HepG2 (cell line): Measurements from ENCODE around the gene ITPK1. TPM values are rescaled to one million over a fixed set of nuclear protein-coding genes. Genes with fewer than 3 reads are reported as not detected.
A peak's percentile ranks its signal among the peaks of the same experiment; 100 is the strongest.

Source experiments
- ELF3 ChIP-seq: IDR thresholded peaks from 2 replicates; pipeline ENCODE4 v1.6.1; 2016; ENCODE audit warnings: missing genetic modification reagents, missing compliant biosample characterization
- ETV5 ChIP-seq: IDR thresholded peaks from 2 replicates; pipeline ENCODE4 v1.6.1; 2018; ENCODE audit warnings: missing biosample characterization, missing genetic modification reagents, inconsistent platforms, borderline replicate concordance
- MIXL1 ChIP-seq: IDR thresholded peaks from 2 replicates; pipeline ENCODE4 v1.6.1; 2016
- SALL1 ChIP-seq: sonication (generic); formaldehyde crosslinking; IDR thresholded peaks from 2 replicates; pipeline ENCODE4 v1.8.0; 2022; ENCODE audit warnings: mild to moderate bottlenecking, missing genetic modification reagents
- ZNF12 ChIP-seq: sonication (generic); formaldehyde crosslinking; IDR thresholded peaks from 2 replicates; pipeline ENCODE4 v1.5.0; 2020; ENCODE audit warnings: missing genetic modification reagents
- ZNF543 ChIP-seq: sonication (generic); formaldehyde crosslinking; IDR thresholded peaks from 2 replicates; pipeline ENCODE4 v1.4.0; 2020; ENCODE audit warnings: mild to moderate bottlenecking, missing genetic modification reagents
- ZNF782 ChIP-seq: sonication (generic); formaldehyde crosslinking; IDR thresholded peaks from 2 replicates; pipeline ENCODE4 v1.4.0; 2020; ENCODE audit warnings: missing genetic modification reagents, mild to moderate bottlenecking, borderline replicate concordance
- polyA plus RNA-seq, 8 experiments: library from polyadenylated mRNA; depleted of rRNA in 3 of 8; stranded (reverse) in 7 of 8; unstranded in 1 of 8; fragments of >200 nt; fragmentation: Illumina TruSeq in 4 of 8; extraction: Trizol in 4 of 8; gene quantifications; 2 replicates each; pipeline versions ENCODE4 v1.2.1 to v1.2.3, GENCODE V29; 2011 to 2016; ENCODE audit warnings: low read depth in 4 of 8, missing spikeins in 1 of 8, mixed read lengths in 1 of 8; ENCODE audit not compliant: insufficient read depth in 1 of 8
- total RNA-seq, 5 experiments: library from RNA; depleted of rRNA; stranded (reverse); fragments of >200 nt; fragmentation: Illumina TruSeq; extraction: Trizol; gene quantifications; 2 replicates each; pipeline ENCODE4 v1.2.3, GENCODE V29; 2016; ENCODE audit warnings: low read depth in 1 of 5
- TF ChIP-seq, protein P1 (sequence below): sonication (generic); formaldehyde crosslinking; IDR thresholded peaks from 2 replicates; pipeline ENCODE4 v1.4.0; 2020; ENCODE audit warnings: mild to moderate bottlenecking, missing genetic modification reagents
- TF ChIP-seq, protein P2 (sequence below): sonication (generic); formaldehyde crosslinking; IDR thresholded peaks from 2 replicates; pipeline ENCODE4 v1.5.0; 2020; ENCODE audit warnings: mild to moderate bottlenecking, missing genetic modification reagents, borderline replicate concordance
- TF ChIP-seq, protein P3 (sequence below): sonication (generic); formaldehyde crosslinking; IDR thresholded peaks from 2 replicates; pipeline ENCODE4 v1.8.0; 2022; ENCODE audit warnings: missing genetic modification reagents, mild to moderate bottlenecking, moderate library complexity, borderline replicate concordance

Gene ITPK1
- total and polyA plus RNA-seq, 2 of the 13 experiments (the other 11 are each of a cell fraction or from before 2014, with no cell fraction given): 20.5 to 47.5 TPM

DNA sequence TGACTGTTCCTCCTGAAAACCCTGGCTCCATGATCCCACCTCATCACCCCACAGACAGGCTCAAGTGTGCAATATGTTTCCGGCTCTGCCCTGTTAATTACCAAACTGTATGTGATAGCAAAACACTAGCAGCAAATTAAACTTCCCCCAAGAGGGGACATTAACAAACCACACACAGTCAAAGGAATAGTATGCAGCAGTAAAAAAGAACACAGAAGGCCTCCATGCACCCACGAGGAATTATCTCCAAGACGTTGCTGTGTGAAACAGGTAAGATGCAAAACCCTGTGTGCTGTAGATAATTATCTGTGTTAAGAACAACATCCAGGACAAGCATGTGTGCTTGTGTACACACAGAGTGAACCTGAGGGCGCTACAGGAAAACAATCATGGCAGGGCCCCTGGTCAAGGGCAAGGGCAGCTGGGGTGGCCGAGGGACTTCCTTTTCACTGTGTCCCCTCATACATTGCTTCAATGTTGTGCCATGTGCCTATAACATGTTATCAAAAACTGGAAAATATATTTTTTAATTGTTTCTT lies 35.8 kb downstream of the ITPK1 start (continued):
- TF ChIP-seq, protein P1, sequence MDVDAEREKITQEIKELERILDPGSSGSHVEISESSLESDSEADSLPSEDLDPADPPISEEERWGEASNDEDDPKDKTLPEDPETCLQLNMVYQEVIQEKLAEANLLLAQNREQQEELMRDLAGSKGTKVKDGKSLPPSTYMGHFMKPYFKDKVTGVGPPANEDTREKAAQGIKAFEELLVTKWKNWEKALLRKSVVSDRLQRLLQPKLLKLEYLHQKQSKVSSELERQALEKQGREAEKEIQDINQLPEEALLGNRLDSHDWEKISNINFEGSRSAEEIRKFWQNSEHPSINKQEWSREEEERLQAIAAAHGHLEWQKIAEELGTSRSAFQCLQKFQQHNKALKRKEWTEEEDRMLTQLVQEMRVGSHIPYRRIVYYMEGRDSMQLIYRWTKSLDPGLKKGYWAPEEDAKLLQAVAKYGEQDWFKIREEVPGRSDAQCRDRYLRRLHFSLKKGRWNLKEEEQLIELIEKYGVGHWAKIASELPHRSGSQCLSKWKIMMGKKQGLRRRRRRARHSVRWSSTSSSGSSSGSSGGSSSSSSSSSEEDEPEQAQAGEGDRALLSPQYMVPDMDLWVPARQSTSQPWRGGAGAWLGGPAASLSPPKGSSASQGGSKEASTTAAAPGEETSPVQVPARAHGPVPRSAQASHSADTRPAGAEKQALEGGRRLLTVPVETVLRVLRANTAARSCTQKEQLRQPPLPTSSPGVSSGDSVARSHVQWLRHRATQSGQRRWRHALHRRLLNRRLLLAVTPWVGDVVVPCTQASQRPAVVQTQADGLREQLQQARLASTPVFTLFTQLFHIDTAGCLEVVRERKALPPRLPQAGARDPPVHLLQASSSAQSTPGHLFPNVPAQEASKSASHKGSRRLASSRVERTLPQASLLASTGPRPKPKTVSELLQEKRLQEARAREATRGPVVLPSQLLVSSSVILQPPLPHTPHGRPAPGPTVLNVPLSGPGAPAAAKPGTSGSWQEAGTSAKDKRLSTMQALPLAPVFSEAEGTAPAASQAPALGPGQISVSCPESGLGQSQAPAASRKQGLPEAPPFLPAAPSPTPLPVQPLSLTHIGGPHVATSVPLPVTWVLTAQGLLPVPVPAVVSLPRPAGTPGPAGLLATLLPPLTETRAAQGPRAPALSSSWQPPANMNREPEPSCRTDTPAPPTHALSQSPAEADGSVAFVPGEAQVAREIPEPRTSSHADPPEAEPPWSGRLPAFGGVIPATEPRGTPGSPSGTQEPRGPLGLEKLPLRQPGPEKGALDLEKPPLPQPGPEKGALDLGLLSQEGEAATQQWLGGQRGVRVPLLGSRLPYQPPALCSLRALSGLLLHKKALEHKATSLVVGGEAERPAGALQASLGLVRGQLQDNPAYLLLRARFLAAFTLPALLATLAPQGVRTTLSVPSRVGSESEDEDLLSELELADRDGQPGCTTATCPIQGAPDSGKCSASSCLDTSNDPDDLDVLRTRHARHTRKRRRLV (CRISPR knock-in tag): no peak
- TF ChIP-seq ETV5 (CRISPR knock-in tag) (peak; percentile 53; the same call in 1 of the 2 replicates), MIXL1 (CRISPR knock-in tag) (peak; percentile 71; the same call in 1 of the 2 replicates), ZNF782 (no peak), ELF3 (CRISPR knock-in tag) (peak; percentile 70), SALL1 (CRISPR knock-in tag) (peak; percentile 37; the same call in 1 of the 2 replicates), ZNF543 (CRISPR knock-in tag) (no peak), ZNF12 (CRISPR knock-in tag) (no peak)
- TF ChIP-seq, protein P2, sequence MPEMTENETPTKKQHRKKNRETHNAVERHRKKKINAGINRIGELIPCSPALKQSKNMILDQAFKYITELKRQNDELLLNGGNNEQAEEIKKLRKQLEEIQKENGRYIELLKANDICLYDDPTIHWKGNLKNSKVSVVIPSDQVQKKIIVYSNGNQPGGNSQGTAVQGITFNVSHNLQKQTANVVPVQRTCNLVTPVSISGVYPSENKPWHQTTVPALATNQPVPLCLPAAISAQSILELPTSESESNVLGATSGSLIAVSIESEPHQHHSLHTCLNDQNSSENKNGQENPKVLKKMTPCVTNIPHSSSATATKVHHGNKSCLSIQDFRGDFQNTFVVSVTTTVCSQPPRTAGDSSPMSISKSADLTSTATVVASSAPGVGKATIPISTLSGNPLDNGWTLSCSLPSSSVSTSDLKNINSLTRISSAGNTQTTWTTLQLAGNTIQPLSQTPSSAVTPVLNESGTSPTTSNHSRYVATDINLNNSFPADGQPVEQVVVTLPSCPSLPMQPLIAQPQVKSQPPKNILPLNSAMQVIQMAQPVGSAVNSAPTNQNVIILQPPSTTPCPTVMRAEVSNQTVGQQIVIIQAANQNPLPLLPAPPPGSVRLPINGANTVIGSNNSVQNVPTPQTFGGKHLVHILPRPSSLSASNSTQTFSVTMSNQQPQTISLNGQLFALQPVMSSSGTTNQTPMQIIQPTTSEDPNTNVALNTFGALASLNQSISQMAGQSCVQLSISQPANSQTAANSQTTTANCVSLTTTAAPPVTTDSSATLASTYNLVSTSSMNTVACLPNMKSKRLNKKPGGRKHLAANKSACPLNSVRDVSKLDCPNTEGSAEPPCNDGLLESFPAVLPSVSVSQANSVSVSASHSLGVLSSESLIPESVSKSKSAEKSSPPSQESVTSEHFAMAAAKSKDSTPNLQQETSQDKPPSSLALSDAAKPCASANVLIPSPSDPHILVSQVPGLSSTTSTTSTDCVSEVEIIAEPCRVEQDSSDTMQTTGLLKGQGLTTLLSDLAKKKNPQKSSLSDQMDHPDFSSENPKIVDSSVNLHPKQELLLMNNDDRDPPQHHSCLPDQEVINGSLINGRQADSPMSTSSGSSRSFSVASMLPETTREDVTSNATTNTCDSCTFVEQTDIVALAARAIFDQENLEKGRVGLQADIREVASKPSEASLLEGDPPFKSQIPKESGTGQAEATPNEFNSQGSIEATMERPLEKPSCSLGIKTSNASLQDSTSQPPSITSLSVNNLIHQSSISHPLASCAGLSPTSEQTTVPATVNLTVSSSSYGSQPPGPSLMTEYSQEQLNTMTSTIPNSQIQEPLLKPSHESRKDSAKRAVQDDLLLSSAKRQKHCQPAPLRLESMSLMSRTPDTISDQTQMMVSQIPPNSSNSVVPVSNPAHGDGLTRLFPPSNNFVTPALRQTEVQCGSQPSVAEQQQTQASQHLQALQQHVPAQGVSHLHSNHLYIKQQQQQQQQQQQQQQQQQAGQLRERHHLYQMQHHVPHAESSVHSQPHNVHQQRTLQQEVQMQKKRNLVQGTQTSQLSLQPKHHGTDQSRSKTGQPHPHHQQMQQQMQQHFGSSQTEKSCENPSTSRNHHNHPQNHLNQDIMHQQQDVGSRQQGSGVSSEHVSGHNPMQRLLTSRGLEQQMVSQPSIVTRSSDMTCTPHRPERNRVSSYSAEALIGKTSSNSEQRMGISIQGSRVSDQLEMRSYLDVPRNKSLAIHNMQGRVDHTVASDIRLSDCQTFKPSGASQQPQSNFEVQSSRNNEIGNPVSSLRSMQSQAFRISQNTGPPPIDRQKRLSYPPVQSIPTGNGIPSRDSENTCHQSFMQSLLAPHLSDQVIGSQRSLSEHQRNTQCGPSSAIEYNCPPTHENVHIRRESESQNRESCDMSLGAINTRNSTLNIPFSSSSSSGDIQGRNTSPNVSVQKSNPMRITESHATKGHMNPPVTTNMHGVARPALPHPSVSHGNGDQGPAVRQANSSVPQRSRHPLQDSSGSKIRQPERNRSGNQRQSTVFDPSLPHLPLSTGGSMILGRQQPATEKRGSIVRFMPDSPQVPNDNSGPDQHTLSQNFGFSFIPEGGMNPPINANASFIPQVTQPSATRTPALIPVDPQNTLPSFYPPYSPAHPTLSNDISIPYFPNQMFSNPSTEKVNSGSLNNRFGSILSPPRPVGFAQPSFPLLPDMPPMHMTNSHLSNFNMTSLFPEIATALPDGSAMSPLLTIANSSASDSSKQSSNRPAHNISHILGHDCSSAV (CRISPR knock-in tag): no peak
- TF ChIP-seq, protein P3, sequence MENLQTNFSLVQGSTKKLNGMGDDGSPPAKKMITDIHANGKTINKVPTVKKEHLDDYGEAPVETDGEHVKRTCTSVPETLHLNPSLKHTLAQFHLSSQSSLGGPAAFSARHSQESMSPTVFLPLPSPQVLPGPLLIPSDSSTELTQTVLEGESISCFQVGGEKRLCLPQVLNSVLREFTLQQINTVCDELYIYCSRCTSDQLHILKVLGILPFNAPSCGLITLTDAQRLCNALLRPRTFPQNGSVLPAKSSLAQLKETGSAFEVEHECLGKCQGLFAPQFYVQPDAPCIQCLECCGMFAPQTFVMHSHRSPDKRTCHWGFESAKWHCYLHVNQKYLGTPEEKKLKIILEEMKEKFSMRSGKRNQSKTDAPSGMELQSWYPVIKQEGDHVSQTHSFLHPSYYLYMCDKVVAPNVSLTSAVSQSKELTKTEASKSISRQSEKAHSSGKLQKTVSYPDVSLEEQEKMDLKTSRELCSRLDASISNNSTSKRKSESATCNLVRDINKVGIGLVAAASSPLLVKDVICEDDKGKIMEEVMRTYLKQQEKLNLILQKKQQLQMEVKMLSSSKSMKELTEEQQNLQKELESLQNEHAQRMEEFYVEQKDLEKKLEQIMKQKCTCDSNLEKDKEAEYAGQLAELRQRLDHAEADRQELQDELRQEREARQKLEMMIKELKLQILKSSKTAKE: peak; percentile 69
